ENCODE results near the gene POLE.
"Not testable (repeated sequence)": the region's sequence is repeated elsewhere in the genome, so short reads cannot be mapped to it uniquely, and the experiment has no call there.

Gene POLE

GRCh38 chr12:132614861-132615578 is 72.1 kb downstream of the POLE start:
- DNase-seq (ENCODE audit: low spot score) = peak; percentile 83
- no peak for FAIRE-seq

DNA sequence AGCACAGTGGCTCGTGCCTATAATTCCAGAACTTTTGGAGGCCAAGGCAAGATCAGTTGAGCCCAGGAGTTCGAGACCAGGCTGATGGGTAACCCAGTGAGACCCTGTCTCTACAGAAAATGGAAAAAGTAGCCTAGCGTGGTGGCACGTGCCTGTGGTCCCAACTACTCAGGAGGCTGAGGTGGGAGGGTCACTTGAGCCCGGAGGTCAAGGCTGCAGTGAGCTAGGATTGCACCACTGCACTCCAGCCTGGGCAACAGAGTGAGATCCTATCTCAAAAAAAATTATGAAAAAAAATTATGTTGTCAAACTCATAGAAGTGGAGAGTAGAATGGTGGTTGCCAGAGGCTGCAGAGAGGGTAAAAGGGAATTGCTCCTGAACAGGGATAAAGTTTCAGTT is 73.1 kb downstream of the POLE start:
- FAIRE-seq (no peak), DNase-seq (ENCODE audit: low spot score) (no peak)

DNA sequence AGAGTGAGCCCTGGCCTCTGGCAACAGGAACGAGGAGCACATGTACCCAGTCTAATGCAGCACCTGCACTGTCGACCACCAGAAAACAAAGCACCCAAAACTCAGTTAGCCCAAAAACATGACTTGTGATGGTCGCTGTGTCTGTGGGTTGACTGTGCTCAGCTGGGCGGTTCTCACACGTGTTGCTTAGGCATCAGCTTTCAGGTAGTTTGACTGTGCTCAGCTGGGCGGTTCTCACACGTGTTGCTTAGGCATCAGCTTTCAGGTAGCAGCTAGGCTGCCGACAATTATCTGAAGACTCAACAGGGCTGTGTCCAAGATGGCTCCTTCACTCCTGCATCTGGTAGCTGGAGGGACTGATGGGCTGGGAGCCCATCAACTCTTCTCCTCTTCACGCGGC is 75.5 kb downstream of the POLE start:
- no peak for DNase-seq (ENCODE audit: low spot score)
- FAIRE-seq = no peak

DNA sequence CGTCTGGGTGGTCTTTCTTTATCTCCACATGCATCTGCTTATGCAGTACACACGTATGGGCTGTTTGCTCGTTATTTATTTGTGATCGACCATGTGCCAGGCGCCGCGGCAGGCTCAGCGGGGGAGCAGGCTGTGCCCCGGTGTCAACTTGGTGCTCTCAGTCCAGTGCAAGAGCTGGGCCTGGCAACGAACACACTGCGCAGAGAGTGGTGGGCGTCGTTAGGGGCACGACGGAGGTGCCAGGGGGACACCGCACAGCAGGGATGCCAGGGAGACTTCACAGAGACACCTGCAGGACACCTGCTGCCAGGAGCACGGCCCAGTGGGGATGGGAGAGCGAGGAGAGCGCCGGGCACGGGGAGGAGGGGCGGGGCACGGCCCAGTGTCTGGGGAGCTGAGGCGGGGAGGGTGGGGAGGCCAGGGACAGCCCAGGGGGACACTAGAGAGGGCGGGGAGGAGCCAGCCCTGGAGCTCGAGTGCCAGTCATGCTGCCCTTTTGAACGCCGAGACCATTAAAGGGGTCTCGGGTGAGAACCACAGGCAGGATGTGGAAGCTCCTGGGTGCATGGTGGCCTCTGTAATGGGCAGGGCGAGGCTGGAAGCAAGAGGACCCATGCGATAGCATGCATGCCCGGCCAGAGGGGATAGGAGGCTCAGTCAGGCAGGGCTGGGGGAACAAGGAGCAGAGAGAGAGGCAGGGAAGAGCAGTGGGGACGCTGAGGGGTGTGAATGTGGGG is 76.1 kb downstream of the POLE start:
- FAIRE-seq (no peak), DNase-seq (ENCODE audit: low spot score) (no peak)

DNA sequence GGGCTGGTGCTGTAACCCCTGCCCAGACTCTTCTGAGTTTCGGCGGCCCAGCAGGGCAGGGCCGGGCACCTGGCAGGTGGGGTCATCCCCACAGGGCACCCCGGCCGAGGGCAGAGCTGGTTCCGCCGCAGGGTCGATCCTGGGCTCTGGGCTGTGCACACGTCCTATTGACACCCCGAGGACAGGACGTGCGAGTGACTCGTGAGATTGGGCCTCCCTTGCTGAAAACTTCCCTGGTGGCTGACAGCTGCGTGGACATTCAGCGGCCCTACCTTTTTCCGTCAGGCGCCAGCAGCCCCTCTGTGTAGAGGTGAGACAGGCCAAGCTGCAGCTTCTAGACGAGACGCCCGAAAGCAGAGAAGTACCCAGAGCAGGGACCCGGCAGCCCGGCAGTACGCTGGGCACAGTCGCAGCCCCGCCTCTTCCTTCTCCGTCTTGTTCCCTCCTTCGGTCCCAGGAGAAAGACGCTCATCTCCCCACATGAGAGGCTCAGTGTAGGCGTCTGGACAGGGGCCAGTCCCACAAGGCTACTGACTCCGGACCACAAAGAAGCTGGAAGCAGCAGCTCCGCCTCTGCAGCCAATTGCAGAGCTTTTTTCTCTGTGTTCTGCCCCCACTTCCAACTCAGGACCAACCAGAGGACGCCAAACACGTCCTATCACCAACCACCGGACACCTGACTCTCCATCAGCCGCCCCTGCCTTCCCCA is 76.9 kb downstream of the POLE start, which contains the start of gene LRCOL1:
Gene LRCOL1 (minus strand): TSS at position 532 of the 709 bp plus-strand sequence. CDS start 4,331 bp downstream, outside the sequence.
- FAIRE-seq = no peak
- DNase-seq (ENCODE audit: low spot score) = peak; percentile 49

- no peak for DNase-seq (ENCODE audit: low spot score)
- FAIRE-seq = no peak
These were observed 78.6 kb downstream of the POLE start for GRCh38 chr12:132608231-132609171.

DNA sequence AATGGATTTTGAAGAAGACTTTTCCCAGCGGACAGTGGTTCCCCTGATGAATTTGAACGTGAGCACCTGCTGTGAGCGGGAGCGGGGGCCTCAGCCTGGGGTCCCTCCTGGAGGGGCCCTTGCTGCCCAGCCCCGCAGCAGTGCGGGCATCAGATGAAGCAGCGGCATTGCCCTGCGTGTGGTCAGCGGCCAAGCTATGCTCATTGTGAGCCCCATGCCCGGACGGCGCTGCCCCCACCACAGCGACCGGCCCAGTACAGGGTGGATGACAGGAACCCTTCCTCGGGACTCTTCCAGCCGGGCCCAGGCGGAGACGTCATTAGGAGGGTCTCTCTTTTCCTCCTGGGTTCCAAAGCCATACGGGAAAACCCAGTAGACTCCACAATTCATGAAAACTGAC is 80.2 kb downstream of the POLE start:
- DNase-seq (ENCODE audit: low spot score) = no peak
- no peak for FAIRE-seq

DNA sequence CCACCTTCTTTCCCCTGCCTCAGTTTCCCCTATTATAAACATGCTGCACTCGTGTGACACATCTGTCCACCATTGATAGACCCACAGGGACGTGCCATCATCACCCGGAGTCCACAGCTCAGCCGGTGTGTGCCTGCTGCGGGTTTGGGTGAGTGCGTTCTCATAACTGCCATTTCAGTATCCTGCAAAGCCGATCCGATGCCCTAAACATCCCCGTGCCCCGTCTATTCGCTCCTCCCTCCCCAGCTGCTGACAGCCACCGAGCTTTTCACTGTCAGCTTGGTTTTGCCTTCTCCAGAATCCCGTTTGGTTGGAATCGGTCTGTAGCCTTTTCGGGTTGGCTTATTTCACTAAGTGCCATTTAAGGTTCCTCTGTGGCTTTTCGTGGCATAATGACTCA is 80.7 kb downstream of the POLE start:
- no peak for FAIRE-seq
- DNase-seq (ENCODE audit: low spot score) = no peak

DNA sequence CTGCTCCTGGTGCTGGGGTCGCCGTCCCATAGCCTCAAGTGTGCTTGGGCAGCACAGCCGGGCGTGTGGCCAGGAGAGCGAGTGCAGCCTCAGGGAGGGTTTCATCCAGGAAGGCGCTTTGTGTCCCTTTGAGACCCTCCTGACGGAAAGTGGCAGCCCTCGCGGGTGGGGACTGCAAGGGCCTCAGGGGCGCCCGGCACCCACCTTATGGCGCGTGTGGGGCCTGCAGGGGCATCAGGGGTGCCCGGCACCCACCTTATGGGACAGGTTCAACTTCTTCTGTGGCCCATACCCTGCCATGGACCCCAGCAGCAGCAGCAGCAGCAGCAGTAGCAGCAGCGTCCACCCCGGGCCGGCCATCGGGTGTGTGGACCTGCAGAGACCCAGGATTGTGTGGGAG is 81.2 kb downstream of the POLE start:
- FAIRE-seq (no peak), DNase-seq (ENCODE audit: low spot score) (no peak)

DNA sequence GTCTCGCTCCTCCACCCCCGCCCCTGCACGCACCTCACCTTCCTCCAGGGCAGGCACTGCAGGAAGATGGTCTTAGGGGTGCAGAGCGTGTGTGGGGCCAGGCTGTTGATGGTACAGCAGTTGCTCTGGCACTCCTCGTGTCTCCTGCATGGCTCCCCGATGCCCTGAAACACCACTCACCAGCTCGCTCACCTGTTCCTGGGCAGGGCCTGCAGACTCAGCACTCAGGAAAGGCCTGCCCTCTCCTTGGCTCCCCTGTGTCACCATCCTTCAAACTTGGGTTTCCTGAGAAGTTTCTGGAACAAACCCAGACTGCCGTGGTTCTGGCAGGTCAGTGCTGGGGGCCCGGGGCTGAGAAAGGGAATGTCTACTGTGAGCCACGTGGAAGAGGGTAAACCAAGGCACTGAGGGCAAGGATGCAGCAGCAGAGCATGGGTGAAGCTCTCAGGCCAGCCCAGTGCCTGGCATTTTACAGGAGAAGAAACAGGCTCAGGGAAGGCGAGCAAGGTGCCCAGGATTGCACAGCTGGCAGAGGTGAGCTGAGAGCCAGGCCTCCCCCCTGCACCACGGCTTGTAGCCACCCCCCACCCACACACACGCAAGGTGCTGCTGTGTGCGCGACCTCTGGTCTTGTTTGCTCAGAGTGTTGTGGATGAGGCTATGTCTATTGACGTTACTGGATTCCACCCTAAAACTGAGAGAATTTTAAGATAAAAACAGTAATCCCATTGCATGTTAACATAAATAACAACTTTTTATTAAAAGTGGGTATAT is 82.3 kb downstream of the POLE start:
- FAIRE-seq (no peak), DNase-seq (ENCODE audit: low spot score) (no peak)

DNA sequence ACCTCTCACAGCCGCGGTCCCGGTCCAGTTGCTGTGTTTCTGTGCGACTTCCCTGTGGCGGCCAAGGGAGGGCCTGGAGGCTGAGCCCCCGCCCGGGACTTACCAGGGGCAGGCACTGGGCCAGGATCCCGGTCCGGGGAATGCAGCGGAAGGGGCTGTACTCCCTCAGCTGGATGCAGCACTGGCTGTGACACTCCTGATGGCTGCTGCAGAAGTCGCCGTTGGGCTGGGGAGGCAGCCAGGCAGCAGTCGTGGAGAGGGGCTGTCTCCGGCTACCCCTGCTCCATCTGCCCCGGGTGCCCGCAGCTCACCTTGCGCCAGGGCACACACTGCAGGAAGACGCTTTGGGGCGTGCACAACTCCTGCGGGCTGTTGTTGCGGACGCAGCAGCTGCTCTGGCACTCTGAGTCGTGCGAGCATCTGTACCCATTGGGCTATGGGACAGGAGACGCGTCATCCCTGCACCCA is 83.0 kb downstream of the POLE start:
- no peak for FAIRE-seq
- no peak for DNase-seq (ENCODE audit: low spot score)

DNA sequence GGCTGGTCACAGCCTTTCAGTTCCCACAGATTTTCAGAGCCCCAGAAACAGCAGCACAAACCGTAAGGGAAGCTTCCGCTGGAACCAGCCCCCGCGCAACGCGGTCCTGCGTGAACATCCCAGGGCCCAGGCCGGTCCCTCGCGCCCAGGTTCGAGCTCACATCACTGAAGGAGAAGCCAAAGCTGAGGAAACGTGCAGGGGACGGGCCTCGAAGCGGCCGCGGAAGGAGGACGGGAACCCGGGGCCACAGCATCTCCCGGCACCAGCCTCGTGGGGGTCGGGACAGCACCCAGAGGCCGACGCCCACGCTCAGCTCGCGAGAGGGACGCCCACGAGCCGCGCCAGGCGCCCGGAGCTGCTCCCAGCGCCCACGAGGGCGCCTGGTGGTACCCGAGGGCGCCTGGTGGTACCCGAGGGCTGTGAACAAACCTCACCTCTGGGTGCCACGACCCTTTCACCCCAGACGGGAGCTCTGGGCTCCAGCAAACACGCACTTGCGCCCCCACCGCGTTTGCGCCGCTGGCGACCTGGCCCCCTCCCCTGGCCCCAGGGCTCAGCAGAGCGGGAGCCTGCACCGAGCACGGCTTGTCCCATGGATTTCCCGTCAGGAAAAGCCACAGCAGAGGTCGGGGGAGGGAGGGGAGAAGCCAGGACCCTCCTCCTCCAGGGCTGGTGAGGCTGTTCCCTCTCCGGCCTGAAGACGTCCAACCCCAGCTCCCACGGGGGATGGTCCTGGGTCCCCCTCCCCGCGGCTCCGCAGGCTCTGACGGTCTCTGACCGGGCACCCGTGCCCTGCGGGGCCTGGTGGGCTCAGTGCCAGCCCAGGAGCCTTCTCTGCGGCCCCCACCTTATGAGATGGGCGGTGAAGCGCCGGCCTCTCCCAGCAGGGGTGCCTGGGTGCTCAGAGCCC is 83.6 kb downstream of the POLE start:
- DNase-seq (ENCODE audit: low spot score) = no peak
- no peak for FAIRE-seq

DNA sequence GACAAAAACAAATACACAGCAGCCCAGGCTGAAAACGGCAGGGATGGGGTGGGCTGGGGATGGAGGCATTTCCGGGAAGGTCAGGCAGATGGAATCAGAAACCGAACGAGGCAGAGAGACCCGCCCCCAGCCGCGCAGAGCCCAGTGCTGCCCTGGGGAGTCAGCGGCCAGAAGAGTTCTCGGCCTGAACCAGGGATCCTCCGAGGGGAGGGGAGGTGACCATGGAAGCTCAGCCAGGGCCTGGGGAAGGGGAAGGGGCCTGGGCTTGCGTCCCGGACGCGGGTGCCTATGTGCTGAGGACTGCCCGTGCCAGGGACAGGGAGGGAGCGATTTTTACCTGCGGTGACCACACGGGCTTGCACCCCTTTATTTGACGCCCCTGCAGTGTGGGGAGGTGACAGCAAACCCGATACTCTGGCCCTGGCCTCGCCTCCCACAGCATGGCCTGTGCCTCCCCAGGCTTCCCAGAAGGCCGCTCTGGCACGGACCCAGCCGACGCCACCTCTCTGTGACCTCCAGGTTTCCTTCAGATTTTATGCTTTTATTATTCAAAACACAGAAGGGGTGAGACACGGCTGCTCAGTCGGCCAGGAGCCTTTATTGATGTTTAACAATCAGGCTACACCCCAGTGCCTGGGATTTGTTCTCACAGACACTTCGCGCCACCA is 84.4 kb downstream of the POLE start:
- DNase-seq (ENCODE audit: low spot score) (no peak), FAIRE-seq (no peak)

DNA sequence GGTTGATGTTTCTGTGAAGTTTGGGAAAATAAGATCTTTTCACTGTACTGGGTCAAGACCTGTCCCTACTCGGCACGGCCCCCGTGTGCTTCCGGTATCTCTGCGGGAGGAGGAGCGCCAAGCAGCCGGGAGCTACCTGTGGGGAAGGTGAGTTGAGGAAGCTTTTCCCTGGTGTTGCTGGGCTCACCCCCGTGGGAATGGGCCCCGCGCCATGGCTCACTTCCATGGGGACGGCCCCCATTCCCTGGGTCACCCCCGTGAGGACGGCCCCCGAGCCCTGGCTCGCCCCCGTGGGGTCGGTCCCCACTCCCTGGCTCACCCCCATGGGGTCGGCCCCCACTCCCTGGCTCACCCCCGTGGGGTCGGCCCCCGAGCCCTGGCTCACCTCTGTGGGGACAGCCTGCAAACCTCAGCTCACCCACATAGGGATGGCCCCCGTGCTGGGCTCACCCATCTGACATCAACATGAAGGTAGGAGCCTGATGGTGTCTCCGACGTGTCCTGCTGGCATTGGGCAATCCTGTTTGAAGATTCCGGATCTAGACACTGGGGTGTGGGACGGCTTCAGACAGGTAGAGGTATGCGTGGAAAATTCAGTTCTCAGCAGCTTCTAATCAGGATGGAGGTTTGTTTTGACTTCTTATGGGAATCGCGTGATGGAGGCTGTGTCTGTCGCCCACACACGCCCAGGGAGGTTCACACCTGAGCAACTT is 85.8 kb downstream of the POLE start:
- DNase-seq (ENCODE audit: low spot score) (no peak), FAIRE-seq (no peak)

DNA sequence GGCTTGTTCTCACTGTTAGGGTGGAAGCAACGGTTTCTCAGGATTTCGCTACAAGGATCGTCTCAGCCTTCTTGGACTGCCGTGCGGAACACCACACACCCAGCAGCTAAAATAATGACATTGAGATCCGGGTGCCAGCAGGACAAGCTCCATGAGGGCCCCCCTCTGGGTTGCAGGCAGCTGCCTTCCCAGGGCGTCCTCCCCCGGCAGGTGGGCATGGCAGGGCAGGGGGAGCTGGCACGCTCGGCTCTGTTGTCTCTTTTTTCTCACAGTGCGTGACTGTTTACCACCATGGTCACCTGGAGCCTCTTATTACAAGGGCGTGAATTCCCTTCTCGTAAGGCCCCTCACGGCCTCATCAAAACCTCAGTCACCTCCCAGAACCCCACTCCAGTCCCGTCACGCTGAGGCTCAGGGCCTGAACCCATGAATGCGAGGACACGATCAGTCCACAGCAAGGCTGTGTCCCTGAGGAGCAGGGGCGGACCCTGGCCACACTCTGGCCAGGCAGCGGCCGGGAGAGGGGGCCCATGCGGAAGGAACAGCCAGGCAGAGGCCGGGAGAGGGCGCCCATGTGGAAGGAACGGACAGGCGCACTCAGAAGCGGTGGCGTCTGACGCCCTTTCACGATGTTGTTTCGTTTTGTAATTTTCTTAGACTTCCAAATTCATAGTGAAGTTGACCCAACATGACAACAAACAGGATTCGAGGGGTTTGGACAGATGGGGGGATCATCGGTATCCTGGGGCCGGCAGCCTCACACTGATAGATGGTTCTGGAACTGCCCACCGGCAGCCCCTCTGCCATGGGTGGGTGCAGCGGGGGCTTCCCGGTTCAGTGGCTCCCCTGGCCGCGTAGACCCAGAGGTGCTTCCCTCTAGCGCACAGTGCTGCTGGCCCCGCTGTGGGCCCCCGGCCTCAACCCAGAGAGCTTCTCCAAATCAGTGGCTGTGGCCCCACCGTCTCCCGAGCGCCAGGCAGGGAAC is 86.8 kb downstream of the POLE start:
- DNase-seq (ENCODE audit: low spot score) (peak; percentile 40), FAIRE-seq (no peak)

GRCh38 chr12:132599502-132599901 is 87.6 kb downstream of the POLE start:
- not testable (repeated sequence) for DNase-seq (ENCODE audit: low spot score); FAIRE-seq
